A673 (cell line): Measurements from ENCODE around the gene HTR2A.

Experiments used
- EZH2 ChIP-seq: fragments of 200-600 bp; sonication (generic); IDR thresholded peaks from 2 replicates; pipeline ENCODE4 v1.6.1; 2017; ENCODE audit warnings: borderline replicate concordance, low read depth, mild to moderate bottlenecking, mixed read lengths, antibody characterized with exemption, low read length; ENCODE audit not compliant: poor library complexity, severe bottlenecking
- TF ChIP-seq, protein P1 (sequence below): fragments of 300-800, 200-600 bp; sonication (generic); conservative IDR thresholded peaks from 2 replicates; pipeline ENCODE4 v1.5.1; 2017; ENCODE audit warnings: low read depth, mild to moderate bottlenecking, antibody characterized with exemption, low read length, moderate library complexity, mixed read lengths

DNA sequence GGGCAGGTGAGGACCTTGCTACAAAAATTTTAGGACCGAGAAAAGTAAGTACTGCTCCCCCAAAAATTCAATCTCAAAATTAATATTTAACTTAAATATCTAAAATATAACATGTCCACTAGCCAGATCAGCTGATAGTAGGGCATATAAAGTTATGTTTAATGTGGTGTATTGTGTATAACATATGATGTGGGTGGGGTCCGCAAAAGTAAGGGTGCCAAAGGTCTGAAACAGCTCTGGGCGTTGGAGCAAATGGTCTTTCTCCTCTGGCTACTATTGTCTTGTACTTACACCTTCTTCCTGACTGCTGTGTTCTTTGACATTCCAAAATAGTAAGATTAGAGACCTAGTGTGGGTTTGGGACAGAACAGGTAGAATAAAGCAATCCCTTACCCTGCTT, 41.2 kb downstream of the HTR2A start:
- TF ChIP-seq, protein P1, sequence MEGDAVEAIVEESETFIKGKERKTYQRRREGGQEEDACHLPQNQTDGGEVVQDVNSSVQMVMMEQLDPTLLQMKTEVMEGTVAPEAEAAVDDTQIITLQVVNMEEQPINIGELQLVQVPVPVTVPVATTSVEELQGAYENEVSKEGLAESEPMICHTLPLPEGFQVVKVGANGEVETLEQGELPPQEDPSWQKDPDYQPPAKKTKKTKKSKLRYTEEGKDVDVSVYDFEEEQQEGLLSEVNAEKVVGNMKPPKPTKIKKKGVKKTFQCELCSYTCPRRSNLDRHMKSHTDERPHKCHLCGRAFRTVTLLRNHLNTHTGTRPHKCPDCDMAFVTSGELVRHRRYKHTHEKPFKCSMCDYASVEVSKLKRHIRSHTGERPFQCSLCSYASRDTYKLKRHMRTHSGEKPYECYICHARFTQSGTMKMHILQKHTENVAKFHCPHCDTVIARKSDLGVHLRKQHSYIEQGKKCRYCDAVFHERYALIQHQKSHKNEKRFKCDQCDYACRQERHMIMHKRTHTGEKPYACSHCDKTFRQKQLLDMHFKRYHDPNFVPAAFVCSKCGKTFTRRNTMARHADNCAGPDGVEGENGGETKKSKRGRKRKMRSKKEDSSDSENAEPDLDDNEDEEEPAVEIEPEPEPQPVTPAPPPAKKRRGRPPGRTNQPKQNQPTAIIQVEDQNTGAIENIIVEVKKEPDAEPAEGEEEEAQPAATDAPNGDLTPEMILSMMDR: no peak
- no peak for TF ChIP-seq EZH2
